Smooth muscle cell of the coronary artery (primary cell): Measurements from ENCODE around the gene ARID1A. TPM values are rescaled to one million over a fixed set of nuclear protein-coding genes. Genes with fewer than 3 reads are reported as not detected.

Source experiments
- total RNA-seq: library from RNA; depleted of rRNA; stranded (reverse); fragments of >200 nt; gene quantifications from 2 replicates; pipeline ENCODE4 v1.2.3, GENCODE V29; 2014; ENCODE audit warnings: low replicate concordance

Gene ARID1A
- 6.3 and 8.3 TPM in 2 replicates for total RNA-seq

GRCh38 chr1:26695356-26696118 is at the start of gene ARID1A:
Gene ARID1A (plus strand): TSS chr1:26696015. CDS start chr1:26696404, 389 bp downstream.

DNA sequence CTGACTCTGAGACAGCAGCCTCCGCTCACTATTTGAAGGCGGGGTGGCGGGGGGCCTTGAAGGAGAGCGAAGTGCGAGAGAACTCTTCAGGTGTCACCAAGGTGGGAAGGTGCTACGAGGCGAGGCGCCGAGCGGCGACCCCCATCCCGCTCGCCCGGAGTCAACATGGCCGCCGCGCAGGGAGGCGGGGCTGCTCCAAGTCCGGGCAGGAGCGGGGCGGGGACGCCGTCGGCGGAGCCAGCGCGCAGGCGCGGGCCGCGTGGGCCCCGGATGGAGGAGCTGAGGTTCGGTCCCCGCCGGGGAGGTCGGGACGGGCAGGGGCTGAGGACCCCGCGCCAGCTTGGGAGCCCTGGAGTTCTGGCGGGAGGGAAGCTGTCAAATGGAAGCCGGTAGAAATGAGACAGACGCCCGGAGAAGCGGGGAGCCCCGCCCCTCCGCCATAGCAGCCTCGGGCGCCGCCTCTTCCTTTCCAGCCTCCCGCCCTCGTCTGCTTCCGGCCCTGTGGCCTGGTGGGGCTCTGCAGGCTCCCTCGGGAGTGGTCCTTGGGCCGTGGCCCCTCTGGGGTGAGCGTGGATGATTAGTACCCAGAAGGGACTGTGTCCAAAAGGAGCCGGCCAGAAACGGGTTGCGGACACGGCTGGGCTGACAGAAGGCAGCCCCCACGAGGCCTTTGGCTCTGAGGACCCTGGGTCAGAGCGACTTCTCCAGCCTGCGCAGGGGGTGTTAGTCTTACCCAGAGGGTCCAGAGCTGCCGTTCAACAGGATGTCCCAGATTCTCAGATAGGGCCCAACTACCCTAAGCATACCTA is 92.1 kb downstream of the ARID1A start, which contains the start of gene PIGV:
PIGV (plus strand) TSS at position 245 of the 809 bp plus-strand sequence. CDS start 2,866 bp downstream, outside the sequence.

GRCh38 chr1:26826261-26827105 is 130.7 kb downstream of the ARID1A start, which contains the start of gene ZDHHC18:
Gene ZDHHC18 (plus strand): TSS chr1:26826688. CDS start chr1:26826805, 117 bp downstream.

Other genes starting within 250 kb of the ARID1A start
- 52.2 and 218 TPM in 2 replicates for gene HMGN2, start 223.6 kb upstream of the ARID1A start, total RNA-seq
- 1.9 and 2.1 TPM in 2 replicates for gene RPS6KA1, start 166.3 kb upstream of the ARID1A start, total RNA-seq
- gene PIGV, start 91.9 kb downstream of the ARID1A start, total RNA-seq: 6.0 and 11.4 TPM in 2 replicates
- 4.1 and 6.4 TPM in 2 replicates for gene ZDHHC18, start 130.7 kb downstream of the ARID1A start, total RNA-seq
- gene SFN, start 167.1 kb downstream of the ARID1A start, total RNA-seq: 0.23 and 2.3 TPM in 2 replicates
- 10.7 and 13.1 TPM in 2 replicates for gene GPN2, start 194.3 kb downstream of the ARID1A start, total RNA-seq
- gene GPATCH3, start 204.5 kb downstream of the ARID1A start, total RNA-seq: 8.3 and 10.9 TPM in 2 replicates
- not detected in 2 replicates for gene NR0B2, start 218.0 kb downstream of the ARID1A start, total RNA-seq
- 31.3 and 49.4 TPM in 2 replicates for gene NUDC, start 225.7 kb downstream of the ARID1A start, total RNA-seq